Mesendoderm (in vitro differentiated cells): ENCODE measurements around the gene LLCFC1.
"Not testable (repeated sequence)": the region's sequence is repeated elsewhere in the genome, so short reads cannot be mapped to it uniquely, and the experiment has no call there.

ENCODE experiments used
- DNase-seq: peaks from one replicate; pipeline ENCODE4 v3.0.0; 2013
- H2AK5ac ChIP-seq: 2 replicates; pipeline ENCODE4 v1.6.1; 2013; ENCODE audit warnings: low read length, inconsistent platforms
- H2BK120ac ChIP-seq: 2 replicates; pipeline ENCODE4 v1.6.1; 2013; ENCODE audit warnings: low read depth, mild to moderate bottlenecking, low read length, moderate library complexity, mixed read lengths
- H2BK15ac ChIP-seq: replicated peaks from 2 replicates; pipeline ENCODE4 v1.6.1; 2013; ENCODE audit warnings: low read depth, mild to moderate bottlenecking, moderate library complexity
- H2BK5ac ChIP-seq: 2 replicates; pipeline ENCODE4 v1.6.1; 2013; ENCODE audit warnings: low read length, inconsistent platforms
- H3K18ac ChIP-seq: 2 replicates; pipeline ENCODE4 v1.6.1; 2013; ENCODE audit warnings: mild to moderate bottlenecking, low read length, mixed read lengths
- H3K23ac ChIP-seq: one replicate; pipeline ENCODE4 v1.6.1; 2013; ENCODE audit warnings: low read length
- H3K27ac ChIP-seq: 2 replicates; pipeline ENCODE4 v1.5.1; 2013; ENCODE audit warnings: low read depth, mild to moderate bottlenecking, inconsistent platforms, low read length, moderate library complexity
- H3K27me3 ChIP-seq: 2 replicates; pipeline ENCODE4 v1.6.1; 2013; ENCODE audit warnings: low read length, control low read depth, mild to moderate bottlenecking, inconsistent platforms; ENCODE audit not compliant: insufficient read depth, poor library complexity
- H3K36me3 ChIP-seq: 2 replicates; pipeline ENCODE4 v1.6.1; 2013; ENCODE audit warnings: low read length, inconsistent platforms; ENCODE audit not compliant: control insufficient read depth, insufficient read depth
- H3K4ac ChIP-seq: one replicate; pipeline ENCODE4 v1.6.1; 2013; ENCODE audit warnings: low read depth, mild to moderate bottlenecking, low read length, moderate library complexity
- H3K4me1 ChIP-seq: 2 replicates; pipeline ENCODE4 v1.6.1; 2013; ENCODE audit warnings: low read depth, low read length, inconsistent platforms; ENCODE audit not compliant: control insufficient read depth
- H3K4me2 ChIP-seq: 2 replicates; pipeline ENCODE4 v1.6.1; 2013; ENCODE audit warnings: low read length
- H3K4me3 ChIP-seq: 2 replicates; pipeline ENCODE4 v1.5.1; 2013; ENCODE audit warnings: mild to moderate bottlenecking, low read length
- H3K56ac ChIP-seq: one replicate; pipeline ENCODE4 v1.6.1; 2013; ENCODE audit warnings: low read length
- H3K79me1 ChIP-seq: 2 replicates; pipeline ENCODE4 v1.6.1; 2013; ENCODE audit warnings: low read length, inconsistent platforms
- H3K79me2 ChIP-seq: 2 replicates; pipeline ENCODE4 v1.6.1; 2013; ENCODE audit warnings: mild to moderate bottlenecking, low read length; ENCODE audit not compliant: control insufficient read depth, insufficient read depth
- H3K9ac ChIP-seq: 2 replicates; pipeline ENCODE4 v1.6.1; 2013; ENCODE audit warnings: low read length, inconsistent platforms
- H4K5ac ChIP-seq: one replicate; pipeline ENCODE4 v1.6.1; 2013; ENCODE audit warnings: low read length
- H4K8ac ChIP-seq: one replicate; pipeline ENCODE4 v1.6.1; 2013; ENCODE audit warnings: low read depth, mild to moderate bottlenecking, control low read depth, low read length, moderate library complexity
- WGBS: extraction: QIAGEN DNeasy Blood & Tissue Kit; methylation state at CpG from one replicate; pipeline ENCODE4 v1.1.7; 2013; ENCODE audit warnings: low lambda C conversion rate, missing lambda C conversion rate; ENCODE audit not compliant: insufficient coverage; ENCODE audit errors: extremely low coverage; 5-methylcytosine and 5-hydroxymethylcytosine counted together

LLCFC1 gene

GRCh38 chr7:142978402-142978801 is 39.1 kb downstream of the LLCFC1 start:
- not testable (repeated sequence) for DNase-seq, H3K79me1 ChIP-seq, H3K4me1 ChIP-seq, H2BK15ac ChIP-seq, H2BK120ac ChIP-seq, H3K79me2 ChIP-seq, H3K23ac ChIP-seq, H4K8ac ChIP-seq, H3K27ac ChIP-seq, H3K56ac ChIP-seq, H3K9ac ChIP-seq, H4K5ac ChIP-seq, H3K4ac ChIP-seq, H2BK5ac ChIP-seq, H2AK5ac ChIP-seq, H3K4me3 ChIP-seq, H3K36me3 ChIP-seq, H3K18ac ChIP-seq, H3K4me2 ChIP-seq, H3K27me3 ChIP-seq
- no CpG with 5 or more reads among the region's 4 CpGs for WGBS

- H3K4me3 ChIP-seq: no peak overlapping the region
- no peak for DNase-seq
- H2BK120ac ChIP-seq: no peak overlapping the region
- H3K79me2 ChIP-seq: no peaks in the 10 kb centered on the region
- no peak overlapping the region for H3K27ac ChIP-seq
- no peaks in the 10 kb centered on the region for H3K27me3 ChIP-seq
- H2BK5ac ChIP-seq: no peak overlapping the region
- WGBS: no CpG with 5 or more reads among the region's 1 CpG
- H3K56ac ChIP-seq: no peak overlapping the region
- H3K4ac ChIP-seq: no peak overlapping the region
- no peak overlapping the region for H2AK5ac ChIP-seq
- no peak overlapping the region for H4K8ac ChIP-seq
- no peak overlapping the region for H3K18ac ChIP-seq
- no peaks in the 10 kb centered on the region for H3K4me1 ChIP-seq
- no peak overlapping the region for H3K9ac ChIP-seq
- no peak overlapping the region for H4K5ac ChIP-seq
- H3K23ac ChIP-seq: no peak overlapping the region
- H3K79me1 ChIP-seq: no peaks in the 10 kb centered on the region
- H3K36me3 ChIP-seq: no peaks in the 10 kb centered on the region
- H2BK15ac ChIP-seq: no peak overlapping the region
- no peak overlapping the region for H3K4me2 ChIP-seq
These were observed 44.5 kb downstream of the LLCFC1 start for GRCh38 chr7:142983825-142984224.

- no peak overlapping the region for H3K4me3 ChIP-seq
- no peak overlapping the region for H3K56ac ChIP-seq
- no peak overlapping the region for H3K27ac ChIP-seq
- H3K9ac ChIP-seq: no peak overlapping the region
- H2BK120ac ChIP-seq: no peak overlapping the region
- no peaks in the 10 kb centered on the region for H3K4me1 ChIP-seq
- H3K27me3 ChIP-seq: no peaks in the 10 kb centered on the region
- no peak overlapping the region for H2BK5ac ChIP-seq
- no CpG with 5 or more reads among the region's 1 CpG for WGBS
- H4K8ac ChIP-seq: no peak overlapping the region
- H3K79me1 ChIP-seq: no peaks in the 10 kb centered on the region
- H2BK15ac ChIP-seq: no peak overlapping the region
- no peak overlapping the region for H3K4ac ChIP-seq
- H3K79me2 ChIP-seq: no peaks in the 10 kb centered on the region
- no peak overlapping the region for H2AK5ac ChIP-seq
- no peak overlapping the region for H3K4me2 ChIP-seq
- no peak for DNase-seq
- no peak overlapping the region for H3K18ac ChIP-seq
- H3K36me3 ChIP-seq: no peaks in the 10 kb centered on the region
- H3K23ac ChIP-seq: no peak overlapping the region
- H4K5ac ChIP-seq: no peak overlapping the region
These were observed 45.0 kb downstream of the LLCFC1 start for GRCh38 chr7:142984297-142984696.
